Liver (tissue), 9 donors: ENCODE data around the gene MCCD1. TPM values are rescaled to one million over a fixed set of nuclear protein-coding genes. Genes with fewer than 3 reads are reported as not detected.

Experiments used
- DNase-seq: peaks from one replicate; pipeline ENCODE4 v3.0.0-alpha.2; 2017; ENCODE audit warnings: low spot score
- H3K27ac ChIP-seq, 2 donors: one replicate each; pipeline ENCODE4 v1.7.0; 2013; ENCODE audit warnings: inconsistent platforms in 2 of 2, low read length in 2 of 2, control low read depth in 1 of 2, low read depth in 1 of 2, mild to moderate bottlenecking in 1 of 2
- H3K27me3 ChIP-seq, 4 donors: one replicate each; pipeline versions ENCODE4 v1.6.1 to v1.7.0; 2013; ENCODE audit warnings: low read length in 3 of 4, inconsistent platforms in 1 of 4, mild to moderate bottlenecking in 1 of 4, moderate library complexity in 1 of 4; ENCODE audit not compliant: control insufficient read depth in 4 of 4, insufficient read depth in 4 of 4
- H3K36me3 ChIP-seq, 4 donors: one replicate each; pipeline versions ENCODE4 v1.6.1 to v1.7.0; 2013; ENCODE audit warnings: low read length in 3 of 4, mild to moderate bottlenecking in 3 of 4, low read depth in 1 of 4, moderate library complexity in 1 of 4; ENCODE audit not compliant: control insufficient read depth in 4 of 4, insufficient read depth in 3 of 4
- H3K4me1 ChIP-seq, 4 donors: one replicate each; pipeline versions ENCODE4 v1.6.1 to v1.7.0; 2013; ENCODE audit warnings: low read length in 3 of 4, mild to moderate bottlenecking in 3 of 4, moderate library complexity in 1 of 4; ENCODE audit not compliant: control insufficient read depth in 4 of 4, insufficient read depth in 4 of 4
- H3K4me3 ChIP-seq, 3 donors: one replicate each; pipeline versions ENCODE4 v1.6.1 to v1.7.0; 2013; ENCODE audit warnings: low read length in 3 of 3, control low read depth in 1 of 3, low read depth in 1 of 3, mild to moderate bottlenecking in 1 of 3
- H3K9ac ChIP-seq, 2 donors: one replicate each; pipeline ENCODE4 v1.7.0; 2013; ENCODE audit warnings: low read length in 2 of 2, mild to moderate bottlenecking in 2 of 2, moderate library complexity in 2 of 2, control low read depth in 1 of 2, low read depth in 1 of 2
- H3K9me3 ChIP-seq, 4 donors: one replicate each; pipeline versions ENCODE4 v1.6.1 to v1.7.0; 2013; ENCODE audit warnings: low read length in 3 of 4; ENCODE audit not compliant: control insufficient read depth in 4 of 4
- EGR1 ChIP-seq, 2 donors: IDR thresholded peaks; 2 replicates each; pipeline ENCODE4 v1.6.1; 2016 to 2018; ENCODE audit warnings: antibody characterized with exemption in 2 of 2, low read depth in 2 of 2
- FOXA1 ChIP-seq: IDR thresholded peaks from 2 replicates; pipeline ENCODE4 v1.6.1; 2016; ENCODE audit warnings: antibody characterized with exemption
- FOXA2 ChIP-seq: IDR thresholded peaks from 2 replicates; pipeline ENCODE4 v1.6.1; 2016; ENCODE audit warnings: antibody characterized with exemption
- GABPA ChIP-seq, 2 donors: IDR thresholded peaks in 1 of 2; conservative IDR thresholded peaks in 1 of 2; 2 replicates each; pipeline ENCODE4 v1.6.1; 2016; ENCODE audit warnings: antibody characterized with exemption in 2 of 2, mild to moderate bottlenecking in 1 of 2, moderate library complexity in 1 of 2
- HNF4A ChIP-seq, 2 donors: conservative IDR thresholded peaks; 2 replicates each; pipeline ENCODE4 v1.6.1; 2016; ENCODE audit warnings: antibody characterized with exemption in 2 of 2, mild to moderate bottlenecking in 2 of 2
- HNF4G ChIP-seq: IDR thresholded peaks from 2 replicates; pipeline ENCODE4 v1.6.1; 2016; ENCODE audit warnings: antibody characterized with exemption
- JUND ChIP-seq, 2 donors: IDR thresholded peaks; 2 replicates each; pipeline ENCODE4 v1.6.1; 2016; ENCODE audit warnings: antibody characterized with exemption in 2 of 2
- NR2F2 ChIP-seq: IDR thresholded peaks from 2 replicates; pipeline ENCODE4 v1.6.1; 2016; ENCODE audit warnings: antibody characterized with exemption
- RAD21 ChIP-seq, 2 donors: IDR thresholded peaks; 2 replicates each; pipeline ENCODE4 v1.6.1; 2016; ENCODE audit warnings: antibody characterized with exemption in 2 of 2, mild to moderate bottlenecking in 2 of 2
- RXRA ChIP-seq, 2 donors: IDR thresholded peaks; 2 replicates each; pipeline ENCODE4 v1.6.1; 2017 to 2018; ENCODE audit warnings: antibody characterized with exemption in 2 of 2, mild to moderate bottlenecking in 1 of 2
- SP1 ChIP-seq: IDR thresholded peaks from 2 replicates; pipeline ENCODE4 v1.6.1; 2018; ENCODE audit warnings: antibody characterized with exemption, mild to moderate bottlenecking
- TAF1 ChIP-seq: conservative IDR thresholded peaks from 2 replicates; pipeline ENCODE4 v1.6.1; 2016; ENCODE audit warnings: antibody characterized with exemption, mild to moderate bottlenecking
- YY1 ChIP-seq: IDR thresholded peaks from 2 replicates; pipeline ENCODE4 v1.6.1; 2016; ENCODE audit warnings: antibody characterized with exemption, mild to moderate bottlenecking
- whole genome bisulfite sequencing: extraction: QIAGEN DNeasy Blood & Tissue Kit; methylation state at CpG from one replicate; pipeline ENCODE4 v1.1.7; 2013; 5-methylcytosine and 5-hydroxymethylcytosine counted together
- polyA plus RNA-seq, 2 donors: library from polyadenylated mRNA; stranded (reverse) in 1 of 2; unstranded in 1 of 2; fragments of 200-250 nt in 1 of 2; fragments of >200 nt in 1 of 2; fragmentation: Nextera tagmentation in 1 of 2; extraction: Ambion mirVana in 1 of 2; gene quantifications; one replicate each; pipeline versions ENCODE4 v1.2.1 to v1.2.3, GENCODE V29; 2013 to 2015
- total RNA-seq, 2 donors: library from RNA; depleted of rRNA; stranded (reverse); fragments of >200 nt; gene quantifications; one replicate each; pipeline ENCODE4 v1.2.3, GENCODE V29; 2014
- TF ChIP-seq, protein P1 (sequence below): IDR thresholded peaks from 2 replicates; pipeline ENCODE4 v1.6.1; 2016; ENCODE audit warnings: antibody characterized with exemption
- TF ChIP-seq, protein P2 (sequence below): IDR thresholded peaks from 2 replicates; pipeline ENCODE4 v1.6.1; 2016; ENCODE audit warnings: antibody characterized with exemption, mild to moderate bottlenecking
- TF ChIP-seq, protein P3 (sequence below): IDR thresholded peaks from 2 replicates; pipeline ENCODE4 v1.6.1; 2016; ENCODE audit warnings: antibody characterized with exemption
- TF ChIP-seq, protein P4 (sequence below): fragments of 150-350 bp; IDR thresholded peaks from 2 replicates; pipeline ENCODE4 v1.5.1; 2017; ENCODE audit warnings: improper control_type of control experiment, low read depth, low read length; ENCODE audit not compliant: missing input control
- TF ChIP-seq, protein P5 (sequence below): IDR thresholded peaks from 2 replicates; pipeline ENCODE4 v1.6.1; 2016; ENCODE audit warnings: antibody characterized with exemption
- donor health status: healthy.
- donor health status: healthy.
- donor health status: healthy.
- donor health status: healthy.
- donor health status: healthy.

The MCCD1 gene
- total and polyA plus RNA-seq, 4 donors = 0.56 TPM; not detected in 3

DNA sequence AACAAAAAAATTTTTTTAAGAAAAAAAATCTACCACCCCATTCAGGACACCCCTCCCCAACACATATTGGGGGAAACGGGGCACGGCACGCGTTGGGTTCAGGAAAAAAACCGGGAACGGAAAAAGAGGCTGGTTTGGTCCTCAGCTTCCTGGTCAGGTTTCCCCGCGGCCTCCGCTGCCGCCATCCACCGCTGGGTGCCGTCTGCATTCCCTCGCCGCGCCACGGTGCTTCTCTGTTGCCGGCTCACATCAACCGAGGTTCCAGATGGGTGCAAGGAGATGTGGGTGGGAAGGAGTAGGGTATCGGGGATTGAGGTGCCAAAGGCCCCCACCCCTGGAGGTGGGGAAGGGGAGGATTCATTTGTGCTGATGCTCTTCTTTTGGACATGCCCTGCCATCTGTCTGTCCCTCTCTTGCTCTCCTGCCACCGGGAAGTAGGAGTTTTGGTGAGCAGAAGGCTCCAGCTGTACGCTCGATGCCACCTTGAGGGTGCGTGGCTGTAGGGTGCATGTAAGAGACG is 5.8 kb downstream of the MCCD1 start:
- Histone ChIP-seq H3K27ac (no peak overlapping the region), H3K27me3 (no peaks in the 10 kb centered on the region), H3K36me3 (peaks cover 28 to 86% (median 72%) of the 10 kb centered on the region in 4 donors), H3K9ac (no peak overlapping the region), H3K4me3 (no peak overlapping the region), H3K4me1 (peaks cover 2 to 14% (median 10%) of the 10 kb centered on the region in 4 donors), H3K9me3 (no peaks in the 10 kb centered on the region)
- 92% methylated on average over 24 of the region's 24 CpGs for WGBS
- TF ChIP-seq, protein P1, sequence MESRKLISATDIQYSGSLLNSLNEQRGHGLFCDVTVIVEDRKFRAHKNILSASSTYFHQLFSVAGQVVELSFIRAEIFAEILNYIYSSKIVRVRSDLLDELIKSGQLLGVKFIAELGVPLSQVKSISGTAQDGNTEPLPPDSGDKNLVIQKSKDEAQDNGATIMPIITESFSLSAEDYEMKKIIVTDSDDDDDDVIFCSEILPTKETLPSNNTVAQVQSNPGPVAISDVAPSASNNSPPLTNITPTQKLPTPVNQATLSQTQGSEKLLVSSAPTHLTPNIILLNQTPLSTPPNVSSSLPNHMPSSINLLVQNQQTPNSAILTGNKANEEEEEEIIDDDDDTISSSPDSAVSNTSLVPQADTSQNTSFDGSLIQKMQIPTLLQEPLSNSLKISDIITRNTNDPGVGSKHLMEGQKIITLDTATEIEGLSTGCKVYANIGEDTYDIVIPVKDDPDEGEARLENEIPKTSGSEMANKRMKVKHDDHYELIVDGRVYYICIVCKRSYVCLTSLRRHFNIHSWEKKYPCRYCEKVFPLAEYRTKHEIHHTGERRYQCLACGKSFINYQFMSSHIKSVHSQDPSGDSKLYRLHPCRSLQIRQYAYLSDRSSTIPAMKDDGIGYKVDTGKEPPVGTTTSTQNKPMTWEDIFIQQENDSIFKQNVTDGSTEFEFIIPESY = no peak
- TF ChIP-seq FOXA1 (no peak), SP1 (no peak), HNF4G (no peak), NR2F2 (no peak), RAD21 (IDR thresholded peaks at IDR 0.05) (no peak), EGR1 (IDR thresholded peaks at IDR 0.05; ENCODE audit: low read depth in 2 of 2) (no peak), GABPA (IDR thresholded peaks at IDR 0.05 in 1 of 2, conservative IDR thresholded peaks at IDR 0.05 in 1 of 2) (no peak), YY1 (no peak), RXRA (IDR thresholded peaks at IDR 0.05) (no peak), TAF1 (no peak)
- TF ChIP-seq, protein P2, sequence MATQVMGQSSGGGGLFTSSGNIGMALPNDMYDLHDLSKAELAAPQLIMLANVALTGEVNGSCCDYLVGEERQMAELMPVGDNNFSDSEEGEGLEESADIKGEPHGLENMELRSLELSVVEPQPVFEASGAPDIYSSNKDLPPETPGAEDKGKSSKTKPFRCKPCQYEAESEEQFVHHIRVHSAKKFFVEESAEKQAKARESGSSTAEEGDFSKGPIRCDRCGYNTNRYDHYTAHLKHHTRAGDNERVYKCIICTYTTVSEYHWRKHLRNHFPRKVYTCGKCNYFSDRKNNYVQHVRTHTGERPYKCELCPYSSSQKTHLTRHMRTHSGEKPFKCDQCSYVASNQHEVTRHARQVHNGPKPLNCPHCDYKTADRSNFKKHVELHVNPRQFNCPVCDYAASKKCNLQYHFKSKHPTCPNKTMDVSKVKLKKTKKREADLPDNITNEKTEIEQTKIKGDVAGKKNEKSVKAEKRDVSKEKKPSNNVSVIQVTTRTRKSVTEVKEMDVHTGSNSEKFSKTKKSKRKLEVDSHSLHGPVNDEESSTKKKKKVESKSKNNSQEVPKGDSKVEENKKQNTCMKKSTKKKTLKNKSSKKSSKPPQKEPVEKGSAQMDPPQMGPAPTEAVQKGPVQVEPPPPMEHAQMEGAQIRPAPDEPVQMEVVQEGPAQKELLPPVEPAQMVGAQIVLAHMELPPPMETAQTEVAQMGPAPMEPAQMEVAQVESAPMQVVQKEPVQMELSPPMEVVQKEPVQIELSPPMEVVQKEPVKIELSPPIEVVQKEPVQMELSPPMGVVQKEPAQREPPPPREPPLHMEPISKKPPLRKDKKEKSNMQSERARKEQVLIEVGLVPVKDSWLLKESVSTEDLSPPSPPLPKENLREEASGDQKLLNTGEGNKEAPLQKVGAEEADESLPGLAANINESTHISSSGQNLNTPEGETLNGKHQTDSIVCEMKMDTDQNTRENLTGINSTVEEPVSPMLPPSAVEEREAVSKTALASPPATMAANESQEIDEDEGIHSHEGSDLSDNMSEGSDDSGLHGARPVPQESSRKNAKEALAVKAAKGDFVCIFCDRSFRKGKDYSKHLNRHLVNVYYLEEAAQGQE = no peak
- TF ChIP-seq, protein P3, sequence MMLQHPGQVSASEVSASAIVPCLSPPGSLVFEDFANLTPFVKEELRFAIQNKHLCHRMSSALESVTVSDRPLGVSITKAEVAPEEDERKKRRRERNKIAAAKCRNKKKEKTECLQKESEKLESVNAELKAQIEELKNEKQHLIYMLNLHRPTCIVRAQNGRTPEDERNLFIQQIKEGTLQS = no peak
- TF ChIP-seq, protein P4, sequence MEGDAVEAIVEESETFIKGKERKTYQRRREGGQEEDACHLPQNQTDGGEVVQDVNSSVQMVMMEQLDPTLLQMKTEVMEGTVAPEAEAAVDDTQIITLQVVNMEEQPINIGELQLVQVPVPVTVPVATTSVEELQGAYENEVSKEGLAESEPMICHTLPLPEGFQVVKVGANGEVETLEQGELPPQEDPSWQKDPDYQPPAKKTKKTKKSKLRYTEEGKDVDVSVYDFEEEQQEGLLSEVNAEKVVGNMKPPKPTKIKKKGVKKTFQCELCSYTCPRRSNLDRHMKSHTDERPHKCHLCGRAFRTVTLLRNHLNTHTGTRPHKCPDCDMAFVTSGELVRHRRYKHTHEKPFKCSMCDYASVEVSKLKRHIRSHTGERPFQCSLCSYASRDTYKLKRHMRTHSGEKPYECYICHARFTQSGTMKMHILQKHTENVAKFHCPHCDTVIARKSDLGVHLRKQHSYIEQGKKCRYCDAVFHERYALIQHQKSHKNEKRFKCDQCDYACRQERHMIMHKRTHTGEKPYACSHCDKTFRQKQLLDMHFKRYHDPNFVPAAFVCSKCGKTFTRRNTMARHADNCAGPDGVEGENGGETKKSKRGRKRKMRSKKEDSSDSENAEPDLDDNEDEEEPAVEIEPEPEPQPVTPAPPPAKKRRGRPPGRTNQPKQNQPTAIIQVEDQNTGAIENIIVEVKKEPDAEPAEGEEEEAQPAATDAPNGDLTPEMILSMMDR = no peak
- DNase-seq = no peak

DNA sequence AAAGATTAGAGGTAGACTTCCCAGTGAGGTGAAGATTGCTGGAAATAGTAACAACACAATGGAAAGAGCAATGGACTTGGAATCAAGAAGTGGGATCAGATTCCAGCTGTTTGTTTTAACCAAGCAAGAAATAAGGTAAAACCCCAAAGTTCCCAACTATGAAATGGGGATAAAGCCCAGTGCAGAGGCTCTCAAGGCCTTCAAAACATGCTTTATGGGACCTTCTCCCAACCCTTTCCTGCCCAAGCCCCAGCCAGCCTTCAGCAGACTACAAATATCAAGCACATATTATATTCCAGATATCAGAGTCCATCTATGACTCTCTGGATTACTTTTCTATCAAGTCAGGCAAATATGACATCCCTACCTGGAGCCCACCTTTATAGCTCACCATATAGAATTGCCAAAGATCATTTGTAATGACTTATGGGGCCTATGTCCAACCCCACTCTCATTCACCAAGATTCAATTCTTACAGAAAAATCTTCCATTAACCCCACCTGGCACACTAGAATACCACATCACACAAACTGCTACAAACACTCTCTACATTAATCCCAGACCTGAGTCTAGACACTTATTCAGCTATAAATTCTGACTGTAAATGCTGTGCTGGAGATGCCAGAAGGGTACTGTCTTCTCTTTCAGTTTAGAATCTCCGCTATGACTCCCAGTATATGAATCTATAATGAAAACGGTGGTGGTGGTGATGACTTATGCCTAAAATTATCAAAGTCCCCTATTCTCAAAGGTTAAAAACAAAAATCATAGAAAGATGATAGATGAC is 7.0 kb downstream of the MCCD1 start:
- Histone ChIP-seq H3K36me3 (peaks cover 28 to 76% (median 68%) of the 10 kb centered on the region in 4 donors), H3K9me3 (no peaks in the 10 kb centered on the region), H3K4me3 (no peak overlapping the region), H3K9ac (no peak overlapping the region), H3K4me1 (peaks cover 5 to 23% (median 21%) of the 10 kb centered on the region in 4 donors), H3K27me3 (no peaks in the 10 kb centered on the region), H3K27ac (no peak overlapping the region)
- WGBS = 71% methylated on average over 2 of the region's 2 CpGs
- TF ChIP-seq YY1 (no peak), JUND (IDR thresholded peaks at IDR 0.05) (no peak), TAF1 (no peak), SP1 (no peak), FOXA2 (no peak), FOXA1 (no peak), HNF4A (conservative IDR thresholded peaks at IDR 0.05) (no peak), RXRA (IDR thresholded peaks at IDR 0.05) (no peak), EGR1 (IDR thresholded peaks at IDR 0.05; ENCODE audit: low read depth in 2 of 2) (no peak), HNF4G (no peak)
- TF ChIP-seq, protein P1 = no peak
- TF ChIP-seq, protein P5, sequence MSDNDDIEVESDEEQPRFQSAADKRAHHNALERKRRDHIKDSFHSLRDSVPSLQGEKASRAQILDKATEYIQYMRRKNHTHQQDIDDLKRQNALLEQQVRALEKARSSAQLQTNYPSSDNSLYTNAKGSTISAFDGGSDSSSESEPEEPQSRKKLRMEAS = no peak
- TF ChIP-seq, protein P3 = no peak
- DNase-seq = no peak
